Mucosa of rectum (tissue), 2 donors: ENCODE data around the gene DRC1.

Experiments used
- H3K27ac ChIP-seq, 2 donors: one replicate each; pipeline ENCODE4 v1.7.0; 2013; ENCODE audit warnings: inconsistent platforms in 2 of 2, low read depth in 2 of 2, low read length in 2 of 2
- H3K27me3 ChIP-seq, 2 donors: one replicate each; pipeline ENCODE4 v1.7.0; 2013; ENCODE audit warnings: low read length in 2 of 2; ENCODE audit not compliant: control insufficient read depth in 2 of 2, insufficient read depth in 2 of 2
- H3K36me3 ChIP-seq, 2 donors: one replicate each; pipeline ENCODE4 v1.7.0; 2013; ENCODE audit warnings: low read length in 2 of 2; ENCODE audit not compliant: control insufficient read depth in 2 of 2, insufficient read depth in 2 of 2
- H3K4me1 ChIP-seq, 2 donors: one replicate each; pipeline ENCODE4 v1.7.0; 2013; ENCODE audit warnings: low read length in 2 of 2, mild to moderate bottlenecking in 1 of 2; ENCODE audit not compliant: control insufficient read depth in 2 of 2, insufficient read depth in 2 of 2
- H3K4me3 ChIP-seq, 2 donors: one replicate each; pipeline ENCODE4 v1.7.0; 2013; ENCODE audit warnings: low read length in 2 of 2
- H3K9ac ChIP-seq, 2 donors: one replicate each; pipeline ENCODE4 v1.7.0; 2013; ENCODE audit warnings: low read length in 2 of 2, low read depth in 1 of 2, mild to moderate bottlenecking in 1 of 2
- H3K9me3 ChIP-seq, 2 donors: one replicate each; pipeline ENCODE4 v1.7.0; 2013; ENCODE audit warnings: low read length in 2 of 2; ENCODE audit not compliant: control insufficient read depth in 2 of 2
- donor health status: healthy.
- donor health status: Normal muscosa, but diverticular disease.

DRC1 gene

DNA sequence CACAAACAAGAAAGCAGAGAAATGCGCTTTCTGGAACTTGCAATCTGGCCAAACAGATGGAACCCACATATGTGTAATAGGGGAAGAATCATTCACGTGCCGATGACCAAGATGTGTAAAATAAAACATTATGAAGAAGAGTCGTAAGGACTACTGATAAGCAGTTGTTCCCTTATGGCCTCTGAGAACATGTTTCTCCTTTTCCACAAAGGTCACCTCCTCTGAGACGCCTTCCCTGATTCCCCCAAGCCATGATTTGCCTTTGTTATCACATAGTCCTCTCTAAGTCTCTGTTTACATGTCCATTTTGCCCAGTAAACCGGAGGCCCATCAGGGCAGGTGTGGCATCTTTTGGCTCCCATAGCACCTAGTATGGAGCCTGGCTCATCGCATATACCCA lies 68.2 kb downstream of the DRC1 start:
- no peak overlapping the region for H3K27ac ChIP-seq

DNA sequence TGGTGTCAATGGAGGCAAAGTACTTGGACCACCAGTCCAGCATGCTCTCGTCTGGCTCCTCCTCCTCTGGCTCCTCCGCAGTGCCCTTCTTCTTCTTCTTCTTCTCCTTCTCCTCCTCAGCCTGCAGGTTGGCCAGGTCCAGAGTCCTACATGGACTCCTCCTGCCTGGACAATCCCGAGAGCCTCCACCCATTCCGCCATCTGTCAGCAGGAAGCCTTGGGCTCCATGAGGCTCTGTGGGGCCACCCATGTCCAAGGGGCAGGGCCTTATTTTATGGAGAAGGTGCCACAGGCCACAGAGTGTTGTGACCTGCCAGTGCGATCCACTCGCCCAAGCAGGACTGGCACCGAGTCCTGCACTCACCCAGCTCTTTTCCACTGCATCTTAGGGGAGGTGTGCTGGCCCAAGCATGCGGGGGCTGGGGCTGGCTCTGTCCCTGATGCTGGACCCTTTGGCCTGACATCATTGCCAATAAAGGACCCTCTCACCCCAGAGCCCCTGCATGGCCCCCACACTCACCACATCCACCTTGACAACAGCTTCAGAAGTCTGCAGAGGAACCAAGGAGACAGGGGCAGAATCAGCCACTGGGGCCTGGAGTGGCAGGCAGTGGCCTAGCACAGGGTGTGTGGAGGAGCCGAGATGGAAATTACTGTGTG lies 69.0 kb downstream of the DRC1 start:
- no peak overlapping the region for H3K4me3 ChIP-seq
- H3K27ac ChIP-seq, result no peak overlapping the region
- no peak overlapping the region for H3K9ac ChIP-seq
- peaks cover 0 to 4% of the 10 kb centered on the region in 2 donors for H3K9me3 ChIP-seq
- H3K36me3 ChIP-seq, result no peaks in the 10 kb centered on the region
- no peaks in the 10 kb centered on the region for H3K27me3 ChIP-seq
- H3K4me1 ChIP-seq, result no peaks in the 10 kb centered on the region

More for the DNA sequence above, 68.2 kb downstream of the DRC1 start:
- no peaks in the 10 kb centered on the region for H3K4me1 ChIP-seq
- H3K9me3 ChIP-seq, result peaks cover 0 to 4% of the 10 kb centered on the region in 2 donors
- no peak overlapping the region for H3K9ac ChIP-seq
- no peaks in the 10 kb centered on the region for H3K27me3 ChIP-seq
- no peak overlapping the region for H3K4me3 ChIP-seq
- no peaks in the 10 kb centered on the region for H3K36me3 ChIP-seq

DNA sequence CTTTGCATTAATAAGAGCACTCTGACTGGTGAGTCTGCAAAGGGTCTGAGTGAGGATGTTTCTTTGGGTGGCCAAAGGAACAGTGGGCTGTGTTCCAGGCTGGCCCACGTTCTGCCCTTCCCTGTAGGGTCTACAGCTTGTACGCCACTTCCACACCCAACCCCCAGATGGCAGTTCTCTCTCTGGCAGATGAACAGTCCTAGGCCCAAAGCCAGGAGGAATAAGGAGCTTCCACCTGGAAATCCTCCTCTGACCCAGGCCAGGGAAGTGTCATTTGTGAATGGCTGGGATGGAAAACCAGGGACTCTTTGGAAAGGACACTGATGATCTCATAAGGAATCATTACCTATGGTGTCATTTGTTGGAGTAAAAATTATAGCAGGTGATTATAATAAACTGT lies 69.6 kb downstream of the DRC1 start:
- H3K27ac ChIP-seq, result no peak overlapping the region
- peaks cover 0 to 4% of the 10 kb centered on the region in 2 donors for H3K9me3 ChIP-seq
- no peaks in the 10 kb centered on the region for H3K27me3 ChIP-seq
- no peaks in the 10 kb centered on the region for H3K36me3 ChIP-seq
- no peaks in the 10 kb centered on the region for H3K4me1 ChIP-seq
- H3K4me3 ChIP-seq, result no peak overlapping the region
- no peak overlapping the region for H3K9ac ChIP-seq

DNA sequence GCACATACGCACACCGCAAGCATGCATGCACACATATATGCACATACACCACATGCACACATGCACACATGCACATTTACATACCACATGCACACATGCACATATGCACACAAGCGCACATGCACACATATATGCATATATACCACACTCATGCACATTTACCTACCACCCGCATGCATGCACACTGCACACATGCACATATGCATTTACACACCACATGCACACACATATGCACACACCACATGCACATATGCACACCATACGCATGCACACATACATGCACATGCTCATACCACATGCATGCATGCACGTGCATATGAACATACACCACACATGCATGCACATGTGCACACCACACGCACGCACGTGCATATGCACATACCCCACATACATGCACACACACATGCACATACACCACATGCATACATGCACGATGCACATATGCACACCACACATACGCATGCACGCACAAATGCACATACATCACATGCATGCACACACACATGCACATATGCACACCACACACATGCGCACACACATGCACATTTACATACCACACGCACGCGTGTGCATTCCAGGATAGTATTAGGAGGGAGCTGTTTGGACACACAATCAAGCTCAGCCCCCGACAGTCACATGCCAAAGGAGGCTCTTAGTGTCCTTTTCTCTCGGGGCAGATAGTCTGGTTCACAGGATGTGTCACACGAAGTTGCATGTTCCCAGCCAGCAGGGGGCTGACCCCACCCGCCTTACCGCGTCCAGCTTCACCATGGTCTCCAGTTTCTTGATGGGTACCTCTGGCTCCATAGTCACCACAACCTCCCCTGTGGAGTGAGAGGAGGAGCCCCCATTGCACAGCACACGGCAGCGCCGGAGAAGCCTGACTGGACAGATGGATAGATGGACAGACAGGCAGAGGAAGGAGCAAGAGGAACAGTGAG lies 70.3 kb downstream of the DRC1 start:
- Histone ChIP-seq H3K9me3 (peaks cover 0 to 4% of the 10 kb centered on the region in 2 donors), H3K9ac (no peak overlapping the region), H3K4me1 (no peaks in the 10 kb centered on the region), H3K4me3 (no peak overlapping the region), H3K36me3 (no peaks in the 10 kb centered on the region), H3K27me3 (no peaks in the 10 kb centered on the region), H3K27ac (no peak overlapping the region)

DNA sequence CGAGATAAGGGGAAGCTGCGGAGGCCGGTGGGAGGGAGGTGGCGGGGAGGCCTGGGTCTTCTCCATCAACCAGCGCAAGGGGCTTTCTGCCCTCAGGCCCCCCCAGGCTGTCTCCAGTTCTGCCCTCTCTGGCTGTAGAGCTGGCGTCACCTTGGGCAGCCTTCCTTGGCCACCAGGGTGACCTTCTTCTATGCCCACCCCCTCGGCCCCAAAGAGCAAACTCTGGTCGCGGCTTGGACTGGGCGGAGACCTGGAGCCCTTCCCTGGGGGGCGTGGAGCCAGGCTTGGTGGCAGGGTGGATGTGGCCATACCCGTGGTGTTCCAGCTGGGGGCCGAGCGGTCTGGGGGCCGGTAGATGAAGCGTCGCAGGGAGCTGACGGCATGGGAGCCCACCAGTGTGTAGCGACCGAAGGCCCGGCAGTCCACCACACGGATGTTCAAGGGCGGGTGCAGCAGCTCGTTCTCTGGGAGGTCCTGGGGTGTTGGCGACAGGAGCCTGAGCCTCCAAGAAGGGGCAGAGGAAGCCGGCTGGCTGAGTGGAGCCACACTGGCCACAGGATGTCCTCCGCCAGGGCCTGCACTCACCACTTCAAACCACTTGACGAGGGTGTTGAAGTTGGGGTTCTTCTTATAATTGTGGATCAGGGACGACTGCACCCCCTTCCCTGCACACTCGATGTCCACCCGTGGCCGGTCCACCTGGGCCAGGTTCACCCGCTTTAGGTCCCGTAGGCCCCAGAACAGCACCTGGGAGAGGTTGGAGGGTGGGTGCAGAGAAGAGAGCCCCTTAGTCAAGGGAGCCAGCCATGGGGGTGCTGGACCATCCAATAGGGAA lies 71.3 kb downstream of the DRC1 start:
- H3K27me3 ChIP-seq, result no peaks in the 10 kb centered on the region
- peaks cover 0 to 4% of the 10 kb centered on the region in 2 donors for H3K9me3 ChIP-seq
- H3K4me1 ChIP-seq, result no peaks in the 10 kb centered on the region
- no peak overlapping the region for H3K4me3 ChIP-seq
- H3K9ac ChIP-seq, result no peak overlapping the region
- H3K27ac ChIP-seq, result no peak overlapping the region
- H3K36me3 ChIP-seq, result no peaks in the 10 kb centered on the region

DNA sequence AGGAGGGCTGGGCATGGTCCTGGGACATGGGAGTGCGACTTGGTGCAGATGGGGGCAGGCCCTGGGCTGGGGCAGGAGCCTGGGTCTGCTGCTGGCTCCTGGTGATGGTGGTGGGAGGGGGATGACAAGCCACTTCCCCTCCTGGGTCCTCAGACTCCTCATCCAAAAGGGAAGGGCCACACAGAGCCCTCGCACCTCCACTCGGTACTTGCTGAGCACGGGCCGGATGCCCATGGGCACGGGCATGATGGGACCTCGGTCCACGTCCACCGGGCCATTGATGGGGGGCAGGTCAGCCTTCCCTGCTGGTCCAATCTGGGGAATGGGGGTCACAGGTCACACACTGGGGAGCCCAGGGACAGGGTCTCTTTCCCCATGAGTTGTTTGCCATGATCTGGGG lies 72.1 kb downstream of the DRC1 start:
- Histone ChIP-seq H3K9ac (no peak overlapping the region), H3K4me3 (no peak overlapping the region), H3K27me3 (no peaks in the 10 kb centered on the region), H3K9me3 (peaks cover 0 to 4% of the 10 kb centered on the region in 2 donors), H3K4me1 (no peaks in the 10 kb centered on the region), H3K36me3 (no peaks in the 10 kb centered on the region), H3K27ac (no peak overlapping the region)

DNA sequence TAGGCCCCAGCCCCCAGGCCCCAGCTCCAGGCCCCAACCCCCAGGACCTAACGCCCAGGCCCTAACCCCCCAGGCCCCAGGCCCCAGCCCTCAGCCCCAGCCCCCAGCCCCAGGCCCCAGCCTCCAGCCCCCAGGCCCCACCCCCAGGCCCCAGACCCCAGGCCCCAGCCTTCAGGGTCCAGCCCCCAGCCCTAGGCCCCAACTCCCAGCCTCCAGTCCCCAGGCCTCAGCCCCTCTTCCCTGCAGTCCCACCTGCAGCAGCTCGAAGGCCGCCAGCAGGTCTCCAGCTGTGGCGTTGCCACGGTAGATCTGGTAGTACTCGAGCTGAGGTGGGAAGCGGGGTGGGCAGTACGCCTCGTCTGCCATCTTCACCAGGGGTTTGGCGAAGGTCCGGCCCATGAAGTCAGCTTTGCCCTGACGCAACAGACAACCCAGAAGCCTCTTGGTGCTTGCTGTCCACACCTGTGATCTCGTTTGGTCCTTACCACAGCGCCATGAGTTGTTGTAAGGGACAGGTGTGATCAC lies 72.6 kb downstream of the DRC1 start:
- Histone ChIP-seq H3K4me3 (no peak overlapping the region), H3K9me3 (peaks cover 0 to 2% of the 10 kb centered on the region in 2 donors), H3K27ac (no peak overlapping the region), H3K4me1 (no peaks in the 10 kb centered on the region), H3K27me3 (no peaks in the 10 kb centered on the region), H3K36me3 (no peaks in the 10 kb centered on the region), H3K9ac (no peak overlapping the region)

DNA sequence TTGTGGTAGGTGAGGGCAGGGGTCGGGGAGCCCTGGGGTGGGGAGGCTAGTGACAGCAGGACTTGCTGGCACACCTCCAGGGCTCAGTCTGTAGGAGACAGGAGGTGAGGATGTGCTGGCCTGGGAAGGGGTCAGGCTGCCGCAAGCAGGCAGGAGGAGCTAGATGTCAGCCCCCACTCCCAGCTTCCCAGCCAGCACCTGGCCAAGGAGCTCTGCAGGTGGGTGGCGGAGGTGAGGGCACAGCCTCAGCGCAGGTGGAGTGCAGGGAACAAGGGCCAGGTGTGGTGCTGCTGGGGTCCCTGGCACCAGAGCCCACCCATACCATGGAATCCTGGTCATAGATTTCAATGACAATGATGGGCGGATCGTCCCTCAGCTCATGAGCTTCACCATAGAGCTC lies 73.3 kb downstream of the DRC1 start:
- Histone ChIP-seq H3K27me3 (no peaks in the 10 kb centered on the region), H3K9ac (no peak overlapping the region), H3K4me1 (no peaks in the 10 kb centered on the region), H3K9me3 (no peaks in the 10 kb centered on the region), H3K36me3 (no peaks in the 10 kb centered on the region), H3K4me3 (no peak overlapping the region), H3K27ac (no peak overlapping the region)

DNA sequence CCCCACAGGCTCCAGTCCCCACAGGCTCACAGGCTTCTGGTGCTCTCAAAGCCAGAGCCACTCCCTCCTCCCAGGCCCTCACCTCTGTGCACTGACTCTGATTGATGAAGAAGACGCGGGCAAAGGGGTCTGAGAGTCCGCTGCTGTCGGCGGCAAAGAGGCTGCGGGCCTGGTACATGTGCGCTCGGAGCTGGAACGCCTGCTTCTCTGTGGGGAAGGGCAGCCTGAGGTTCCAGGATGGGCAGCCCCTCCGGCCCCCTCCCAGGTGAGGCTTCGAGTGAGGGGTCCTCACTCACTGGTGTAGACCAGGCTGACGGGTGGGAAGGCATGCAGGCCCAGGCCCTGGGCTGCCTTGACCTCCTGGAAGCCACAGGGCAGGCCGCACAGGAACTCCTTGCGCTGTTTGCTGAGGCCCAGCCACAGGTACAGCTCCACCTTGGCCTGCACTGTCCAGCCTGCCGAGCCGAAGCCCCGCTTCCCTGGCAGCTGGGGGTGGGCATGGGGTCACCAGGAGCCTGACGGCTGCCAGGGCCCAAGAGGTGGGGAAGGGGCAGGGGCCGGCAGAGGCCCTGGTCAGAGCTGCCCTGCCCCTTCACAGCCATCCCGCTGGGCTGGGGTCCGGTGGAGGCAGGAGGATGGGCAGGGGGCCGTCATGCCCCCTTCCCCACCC lies 74.2 kb downstream of the DRC1 start:
- no peaks in the 10 kb centered on the region for H3K36me3 ChIP-seq
- H3K27ac ChIP-seq, result no peak overlapping the region
- no peaks in the 10 kb centered on the region for H3K27me3 ChIP-seq
- H3K4me1 ChIP-seq, result no peaks in the 10 kb centered on the region
- no peak overlapping the region for H3K4me3 ChIP-seq
- no peaks in the 10 kb centered on the region for H3K9me3 ChIP-seq
- no peak overlapping the region for H3K9ac ChIP-seq
